NCI-H2171 (cell line): ENCODE measurements around the gene ALKBH4.
"Not testable (repeated sequence)": the region's sequence is repeated elsewhere in the genome, so short reads cannot be mapped to it uniquely, and the experiment has no call there.

Source experiments
- DNase-seq: peaks from one replicate; lab custom pipeline; 2025; lab: John Stamatoyannopoulos, UW

Gene ALKBH4

GRCh38 chr7:102455596-102455995 lies 9.1 kb downstream of the ALKBH4 start:
- no peak for DNase-seq

- DNase-seq = not testable (repeated sequence)
Measured at GRCh38 chr7:102454932-102455331, 9.7 kb downstream of the ALKBH4 start.

- peak; percentile 56 for DNase-seq
Measured at GRCh38 chr7:102454468-102454867, 10.2 kb downstream of the ALKBH4 start.

- DNase-seq = no peak
Measured at GRCh38 chr7:102453319-102453718, 11.3 kb downstream of the ALKBH4 start.

GRCh38 chr7:102452451-102452850 lies 12.2 kb downstream of the ALKBH4 start:
- no peak for DNase-seq

- DNase-seq = peak; percentile 54
Measured at GRCh38 chr7:102451371-102452054, 13.2 kb downstream of the ALKBH4 start.

GRCh38 chr7:102450242-102450641 lies 14.4 kb downstream of the ALKBH4 start:
- no peak for DNase-seq

GRCh38 chr7:102449136-102449535 lies 15.5 kb downstream of the ALKBH4 start:
- no peak for DNase-seq

- DNase-seq = no peak
Measured at GRCh38 chr7:102447311-102447710, 17.4 kb downstream of the ALKBH4 start.

- DNase-seq = no peak
Measured at GRCh38 chr7:102446387-102447156, 18.1 kb downstream of the ALKBH4 start.

GRCh38 chr7:102445674-102446071 lies 19.0 kb downstream of the ALKBH4 start:
- no peak for DNase-seq

- no peak for DNase-seq
Measured at GRCh38 chr7:102444961-102445673, 19.5 kb downstream of the ALKBH4 start.

GRCh38 chr7:102439963-102440795 lies 24.5 kb downstream of the ALKBH4 start:
- DNase-seq = no peak

- DNase-seq = no peak
Measured at GRCh38 chr7:102436118-102436517, 28.5 kb downstream of the ALKBH4 start.

- DNase-seq = no peak
Measured at GRCh38 chr7:102434039-102434486, 30.6 kb downstream of the ALKBH4 start.

GRCh38 chr7:102433219-102434038 lies 31.2 kb downstream of the ALKBH4 start, which contains the start of gene ORAI2:
Gene ORAI2, plus strand, starts transcription at chr7:102433575. Its CDS starts 5,382 bp downstream, at chr7:102438957.
- peak; percentile 63 for DNase-seq

- no peak for DNase-seq
Measured at GRCh38 chr7:102432442-102433218, 32.0 kb downstream of the ALKBH4 start.

- peak; percentile 40 for DNase-seq
Measured at GRCh38 chr7:102431617-102432298, 32.9 kb downstream of the ALKBH4 start.

- DNase-seq = no peak
Measured at GRCh38 chr7:102429141-102429899, 35.3 kb downstream of the ALKBH4 start.
